Gastrocnemius medialis (tissue), 4 donors: ENCODE data around the gene TBX15. TPM values are rescaled to one million over a fixed set of nuclear protein-coding genes. Genes with fewer than 3 reads are reported as not detected.

Experiments used
- ATAC-seq, 2 donors: fragments of 150-250 bp; one replicate each; pipeline ENCODE4 v1.9.1; 2016
- DNase-seq, 2 donors: peaks; one replicate each; pipeline ENCODE4 v3.0.0-alpha.2; 2019
- H3K27ac ChIP-seq, 4 donors: fragments of 200-600 bp; sonication (generic); 1 replicate in 1 of 4; 2 replicates in 3 of 4; pipeline ENCODE4 v1.5.1; 2016 to 2018; ENCODE audit warnings: mild to moderate bottlenecking in 2 of 4, moderate library complexity in 1 of 4
- H3K27me3 ChIP-seq, 3 donors: fragments of 200-600 bp; sonication (generic) in 2 of 3; 1 replicate in 1 of 3; 2 replicates in 2 of 3; pipeline versions ENCODE4 v1.5.1 to v1.6.0; 2016 to 2019; ENCODE audit warnings: mild to moderate bottlenecking in 1 of 3, moderate library complexity in 1 of 3
- H3K36me3 ChIP-seq, 2 donors: fragments of 200-600 bp; sonication (generic) in 1 of 2; one replicate each; pipeline ENCODE4 v1.5.1; 2017 to 2018
- H3K4me1 ChIP-seq, 2 donors: fragments of 200-600 bp; sonication (generic) in 1 of 2; one replicate each; pipeline ENCODE4 v1.5.1; 2016 to 2017; ENCODE audit warnings: mild to moderate bottlenecking in 2 of 2
- H3K4me3 ChIP-seq, 4 donors: fragments of 200-600 bp; sonication (generic) in 3 of 4; 1 replicate in 1 of 4; 2 replicates in 3 of 4; pipeline ENCODE4 v1.5.1; 2016 to 2019; ENCODE audit warnings: mild to moderate bottlenecking in 2 of 4
- H3K9me3 ChIP-seq, 3 donors: fragments of 200-600 bp; sonication (generic) in 2 of 3; 1 replicate in 1 of 3; 2 replicates in 2 of 3; pipeline ENCODE4 v1.5.1; 2016 to 2019
- CTCF ChIP-seq, 5 experiments: fragments of 450-650 bp in 3 of 5; fragments of 200-600 bp in 2 of 5; sonication (generic) in 2 of 5; IDR thresholded peaks in 4 of 5; conservative IDR thresholded peaks in 1 of 5; 1 replicate in 4 of 5; 2 replicates in 1 of 5; pipeline ENCODE4 v1.5.1; 2016 to 2019; ENCODE audit warnings: antibody characterized with exemption in 5 of 5, mild to moderate bottlenecking in 3 of 5, moderate library complexity in 3 of 5
- POLR2A ChIP-seq, 2 donors: fragments of 450-650 bp; IDR thresholded peaks; one replicate each; pipeline ENCODE4 v1.6.1; 2017; ENCODE audit warnings: antibody characterized with exemption in 2 of 2, mild to moderate bottlenecking in 2 of 2, moderate library complexity in 2 of 2
- in situ Hi-C, 4 donors: fragments of 200-750 bp; cut with MboI; loops; one replicate each; pipeline versions ENCODE4 v1.15.0 to v1.8.0; 2017; ENCODE audit warnings: low sequenced_read_pairs in 4 of 4
- intact Hi-C: fragments of 100-400 bp; cut with DNase I; formaldehyde crosslinking; loops from one replicate; pipeline ENCODE4 v1.15.1; 2023; ENCODE audit warnings: low total_unique reads
- total RNA-seq, 4 donors: library from RNA; depleted of rRNA; stranded (reverse); fragments of >200 nt; gene quantifications; one replicate each; pipeline versions ENCODE4 v1.1.0 to v1.2.3, GENCODE V29; 2016

TBX15 gene
- total RNA-seq, 4 donors from 2014 or later = 91.4 to 275 (median 245) TPM

GRCh38 chr1:118905671-118906070, 82.5 kb downstream of the TBX15 start:
- in situ Hi-C loops = no loop called here
- peaks cover 0 to 56% of the 10 kb centered on the region in 2 donors for H3K36me3 ChIP-seq
- no peak overlapping the region for H3K4me3 ChIP-seq
- peak overlapping the region in 1 of 4 donors; percentile 11 for H3K27ac ChIP-seq
- no peak for DNase-seq
- no peak for ATAC-seq
- no peaks in the 10 kb centered on the region for H3K27me3 ChIP-seq
- peaks cover 17 to 36% of the 10 kb centered on the region in 2 donors for H3K4me1 ChIP-seq
- no peak for TF ChIP-seq CTCF (IDR thresholded peaks at IDR 0.05 in 4 of 5, conservative IDR thresholded peaks at IDR 0.05 in 1 of 5)
- H3K9me3 ChIP-seq = no peaks in the 10 kb centered on the region
- intact Hi-C loops = no loop called here

GRCh38 chr1:118905196-118905595, 82.9 kb downstream of the TBX15 start:
- TF ChIP-seq CTCF (IDR thresholded peaks at IDR 0.05 in 4 of 5, conservative IDR thresholded peaks at IDR 0.05 in 1 of 5) (no peak), POLR2A (IDR thresholded peaks at IDR 0.05) (no peak)
- H3K9me3 ChIP-seq = no peaks in the 10 kb centered on the region
- H3K4me3 ChIP-seq = no peak overlapping the region
- intact Hi-C loops = no loop called here
- no peak for ATAC-seq
- DNase-seq = no peak
- H3K27ac ChIP-seq = peak overlapping the region in 1 of 4 donors; percentile 11
- in situ Hi-C loops = no loop called here
- H3K4me1 ChIP-seq = peaks cover 21 to 41% of the 10 kb centered on the region in 2 donors
- H3K36me3 ChIP-seq = peaks cover 0 to 51% of the 10 kb centered on the region in 2 donors
- H3K27me3 ChIP-seq = no peaks in the 10 kb centered on the region

GRCh38 chr1:118902711-118903191, 85.4 kb downstream of the TBX15 start:
- Histone ChIP-seq H3K4me3 (no peak overlapping the region), H3K27me3 (no peaks in the 10 kb centered on the region), H3K36me3 (peaks cover 0 to 61% of the 10 kb centered on the region in 2 donors), H3K9me3 (no peaks in the 10 kb centered on the region), H3K27ac (peak overlapping the region in 2 of 4 donors; percentile 3 to 42), H3K4me1 (peaks cover 24 to 43% of the 10 kb centered on the region in 2 donors)
- no peak for TF ChIP-seq POLR2A (IDR thresholded peaks at IDR 0.05)
- no peak for TF ChIP-seq CTCF (IDR thresholded peaks at IDR 0.05 in 4 of 5, conservative IDR thresholded peaks at IDR 0.05 in 1 of 5)
- in situ Hi-C loops (no loop called here), intact Hi-C loops (no loop called here)
- ATAC-seq = no peak
- DNase-seq = no peak

- H3K4me3 ChIP-seq = no peak overlapping the region
- TF ChIP-seq POLR2A (IDR thresholded peaks at IDR 0.05) (no peak), CTCF (IDR thresholded peaks at IDR 0.05 in 4 of 5, conservative IDR thresholded peaks at IDR 0.05 in 1 of 5) (no peak)
- peak overlapping the region in 1 of 4 donors; percentile 42 for H3K27ac ChIP-seq
- in situ Hi-C loops (no loop called here), intact Hi-C loops (no loop called here)
- no peaks in the 10 kb centered on the region for H3K27me3 ChIP-seq
- ATAC-seq = no peak
- H3K4me1 ChIP-seq = peaks cover 24 to 43% of the 10 kb centered on the region in 2 donors
- H3K36me3 ChIP-seq = peaks cover 0 to 61% of the 10 kb centered on the region in 2 donors
- no peak for DNase-seq
- no peaks in the 10 kb centered on the region for H3K9me3 ChIP-seq
Measured at GRCh38 chr1:118902299-118902698, 85.8 kb downstream of the TBX15 start.
